Spleen (tissue), 13 donors: ENCODE measurements around the gene EED. TPM values are rescaled to one million over a fixed set of nuclear protein-coding genes. Genes with fewer than 3 reads are reported as not detected.
A peak's percentile ranks its signal among the peaks of the same experiment; 100 is the strongest.

Experiments used
- DNase-seq: peaks from one replicate; pipeline ENCODE4 v3.0.0-alpha.2; 2020
- H3K27ac ChIP-seq, 8 donors: fragments of 200-600 bp; sonication (generic) in 7 of 8; 1 replicate in 4 of 8; 2 replicates in 4 of 8; pipeline versions ENCODE4 v1.5.0 to v1.8.0; 2016 to 2021; ENCODE audit warnings: inconsistent platforms in 4 of 8, mild to moderate bottlenecking in 4 of 8, moderate library complexity in 1 of 8
- H3K27me3 ChIP-seq, 7 donors: fragments of 200-600 bp; sonication (generic) in 6 of 7; replicated peaks in 1 of 7; 1 replicate in 4 of 7; 2 replicates in 3 of 7; pipeline versions ENCODE4 v1.5.0 to v1.8.0; 2016 to 2021; ENCODE audit warnings: inconsistent platforms in 3 of 7, mild to moderate bottlenecking in 1 of 7
- H3K36me3 ChIP-seq, 6 donors: fragments of 200-600 bp; sonication (generic) in 5 of 6; 1 replicate in 4 of 6; 2 replicates in 2 of 6; pipeline versions ENCODE4 v1.5.0 to v1.8.0; 2016 to 2021; ENCODE audit warnings: inconsistent platforms in 2 of 6
- H3K4me1 ChIP-seq, 6 donors: fragments of 200-600 bp; sonication (generic) in 5 of 6; 1 replicate in 3 of 6; 2 replicates in 3 of 6; pipeline versions ENCODE4 v1.5.0 to v1.8.0; 2016 to 2021; ENCODE audit warnings: inconsistent platforms in 3 of 6
- H3K4me3 ChIP-seq, 8 donors: fragments of 200-600 bp; sonication (generic) in 7 of 8; 1 replicate in 4 of 8; 2 replicates in 4 of 8; pipeline versions ENCODE4 v1.5.0 to v1.8.0; 2016 to 2021; ENCODE audit warnings: inconsistent platforms in 4 of 8, mild to moderate bottlenecking in 4 of 8, moderate library complexity in 2 of 8
- H3K9me3 ChIP-seq, 8 donors: fragments of 200-600 bp; sonication (generic) in 7 of 8; 1 replicate in 4 of 8; 2 replicates in 4 of 8; pipeline versions ENCODE4 v1.5.0 to v1.8.0; 2016 to 2021; ENCODE audit warnings: inconsistent platforms in 4 of 8
- POLR2A ChIP-seq, 3 donors: fragments of 450-650 bp; IDR thresholded peaks; one replicate each; pipeline ENCODE4 v1.5.1; 2017; ENCODE audit warnings: antibody characterized with exemption in 3 of 3, mild to moderate bottlenecking in 1 of 3
- POLR2AphosphoS5 ChIP-seq, 3 donors: sonication (generic); formaldehyde crosslinking; IDR thresholded peaks; one replicate each; pipeline ENCODE4 v1.5.1; 2017; ENCODE audit warnings: antibody characterized with exemption in 3 of 3
- WGBS, 5 donors: extraction: QIAGEN DNeasy Blood & Tissue Kit in 3 of 5; methylation state at CpG; one replicate each; pipeline versions ENCODE4 v1.1.5 to v1.1.7; 2013 to 2018; 5-methylcytosine and 5-hydroxymethylcytosine counted together
- intact Hi-C: fragments of 100-400 bp; cut with DNase I; formaldehyde crosslinking; loops from one replicate; pipeline ENCODE4 v1.15.0; 2023; ENCODE audit warnings: low total_unique reads
- long read RNA-seq, 2 donors: transcript quantifications; one replicate each; lab custom pipeline, GENCODE V29; 2026
- polyA plus RNA-seq, 3 donors: library from polyadenylated mRNA; stranded (reverse); fragments of 200-250 nt; gene quantifications; one replicate each; pipeline ENCODE4 v1.2.1, GENCODE V29; 2013
- total RNA-seq, 7 donors: library from RNA; depleted of rRNA in 3 of 7; stranded (reverse); fragments of >200 nt in 3 of 7; fragmentation: NEBNext Ultra II Directional in 4 of 7; extraction: Animal tissue kit (Norgen Biotek cat#: 25700) in 4 of 7; gene quantifications; one replicate each; pipeline versions ENCODE4 v1.1.0 to v1.2.1, GENCODE V29; 2016 to 2021
- TF ChIP-seq, protein P1 (sequence below), 11 experiments: fragments of 200-600 bp in 7 of 11; fragments of 450-650 bp in 4 of 11; sonication (generic) in 4 of 11; IDR thresholded peaks in 8 of 11; conservative IDR thresholded peaks in 3 of 11; 1 replicate in 7 of 11; 2 replicates in 4 of 11; pipeline versions ENCODE4 v1.4.0 to v1.8.0; 2016 to 2021; ENCODE audit warnings: antibody characterized with exemption in 11 of 11, inconsistent platforms in 4 of 11, mild to moderate bottlenecking in 1 of 11
- donor health status: healthy with polysubstance abuse.
- donor health status: DM: no; HTN: no; CAD: no; lungs with moderate emphysema.
- donor health status: DM: no; HTN: no; CAD: no.
- donor health status: Bipolar disorder and iron deficiency.
- donor health status: healthy.
- donor health status: DM: no; HTN: no; CAD: no.
- donor health status: DM: yes; HTN: yes; CAD: no.

Gene EED, protein sequence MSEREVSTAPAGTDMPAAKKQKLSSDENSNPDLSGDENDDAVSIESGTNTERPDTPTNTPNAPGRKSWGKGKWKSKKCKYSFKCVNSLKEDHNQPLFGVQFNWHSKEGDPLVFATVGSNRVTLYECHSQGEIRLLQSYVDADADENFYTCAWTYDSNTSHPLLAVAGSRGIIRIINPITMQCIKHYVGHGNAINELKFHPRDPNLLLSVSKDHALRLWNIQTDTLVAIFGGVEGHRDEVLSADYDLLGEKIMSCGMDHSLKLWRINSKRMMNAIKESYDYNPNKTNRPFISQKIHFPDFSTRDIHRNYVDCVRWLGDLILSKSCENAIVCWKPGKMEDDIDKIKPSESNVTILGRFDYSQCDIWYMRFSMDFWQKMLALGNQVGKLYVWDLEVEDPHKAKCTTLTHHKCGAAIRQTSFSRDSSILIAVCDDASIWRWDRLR
- total RNA-seq = 10 to 100 TPM; 25.8 to 48.1 (median 34.0) TPM
- 10 to 100 TPM; 24.3 to 26.8 (median 25.0) TPM for polyA plus RNA-seq
- long read RNA-seq, donor 1, transcript EED-201 (12 exons, 2,223 nt) = major isoform, 9 of 23 reads
- long read RNA-seq, donor 1, partial matches to known transcripts = 9 of 23 reads
- long read RNA-seq, donor 1, other reads (novel, unspliced or antisense) = 0 of 23 reads
- long read RNA-seq, donor 2, transcript EED-201 (12 exons, 2,223 nt) = major isoform, 5 of 20 reads
- long read RNA-seq, donor 2, partial matches to known transcripts = 14 of 20 reads
- long read RNA-seq, donor 2, other reads (novel, unspliced or antisense) = 0 of 20 reads

DNA sequence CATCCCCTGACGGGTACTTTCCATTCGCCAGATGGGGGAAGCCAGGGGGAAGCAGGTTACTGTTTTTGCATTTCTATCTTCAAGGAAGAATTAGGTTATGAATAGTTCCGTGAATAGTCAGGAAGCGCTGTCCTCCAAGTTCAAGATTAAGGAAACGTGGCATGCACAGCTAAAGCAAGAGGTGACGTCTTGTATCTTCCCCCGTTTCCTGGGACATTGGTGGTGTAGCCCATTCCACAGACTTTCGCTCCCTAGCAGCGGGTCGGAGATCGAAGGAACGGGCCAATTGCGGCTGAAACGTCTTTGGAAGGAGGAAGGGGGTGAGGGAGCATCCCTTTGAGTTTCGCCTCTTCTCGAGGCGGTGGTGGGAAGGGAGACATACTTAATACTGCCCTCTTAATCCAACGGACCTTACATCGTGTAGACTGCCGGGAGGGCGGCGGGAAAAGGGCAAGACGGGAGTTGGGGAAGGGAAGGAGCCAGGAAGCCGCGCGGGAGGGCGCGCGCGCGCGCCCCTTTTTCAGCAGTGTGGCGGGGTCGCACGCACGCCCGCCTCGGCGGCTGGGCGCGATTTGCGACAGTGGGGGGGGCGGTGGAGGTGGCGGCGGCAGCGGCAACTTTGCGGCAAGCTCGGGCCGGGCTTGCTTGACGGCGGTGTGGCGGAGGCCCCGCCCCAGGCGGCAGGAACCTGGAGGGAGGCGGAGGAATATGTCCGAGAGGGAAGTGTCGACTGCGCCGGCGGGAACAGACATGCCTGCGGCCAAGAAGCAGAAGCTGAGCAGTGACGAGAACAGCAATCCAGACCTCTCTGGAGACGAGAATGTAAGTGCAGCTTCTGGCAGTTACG lies at the start of gene EED:
Gene EED, plus strand, starts transcription at position 232 of the 847 bp plus-strand sequence. Its CDS starts 477 bp downstream, at position 709.
- intact Hi-C loops = loop anchor here (10.0 kb wide), 1 partner anchor 50 kb away; no protein-coding TSS in a partner anchor
- DNase-seq = peak; percentile 99
- WGBS, 5 donors = 0 to 1% (median 0%) methylated on average over 55 to 64 of the region's 64 CpGs

DNA sequence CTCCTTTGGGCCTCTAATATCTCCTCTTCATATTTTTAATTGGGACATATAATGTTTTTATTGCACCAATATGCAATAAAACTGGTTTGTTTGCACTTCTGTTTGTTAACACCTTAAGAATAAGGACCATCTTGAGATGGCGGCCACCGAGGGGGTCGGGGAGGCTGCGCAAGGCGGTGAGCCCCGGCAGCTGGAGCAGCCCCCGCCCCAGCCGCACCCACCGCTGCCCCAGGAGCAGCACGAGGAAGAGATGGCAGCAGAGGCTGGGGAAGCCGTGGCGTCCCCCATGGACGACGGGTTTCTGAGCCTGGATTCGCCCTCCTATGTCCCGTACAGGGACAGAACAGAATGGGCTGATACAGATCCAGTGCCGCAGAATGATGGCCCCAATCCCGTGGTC lies 49.6 kb upstream of the EED start:
- Histone ChIP-seq H3K27ac (no peak overlapping the region), H3K4me1 (peaks cover 15 to 74% (median 31%) of the 10 kb centered on the region in 6 donors), H3K9me3 (no peaks in the 10 kb centered on the region), H3K27me3 (no peaks in the 10 kb centered on the region), H3K4me3 (no peak overlapping the region), H3K36me3 (no peaks in the 10 kb centered on the region)
- intact Hi-C loops = loop anchor here (5.0 kb wide), 1 partner anchor 153 kb away; no protein-coding TSS in a partner anchor
- 92 to 95% (median 95%) methylated on average over 17 to 18 of the region's 18 CpGs for WGBS, 5 donors
- no peak for DNase-seq
- TF ChIP-seq POLR2A (IDR thresholded peaks at IDR 0.05) (no peak), POLR2AphosphoS5 (IDR thresholded peaks at IDR 0.05) (no peak)
- TF ChIP-seq, protein P1, sequence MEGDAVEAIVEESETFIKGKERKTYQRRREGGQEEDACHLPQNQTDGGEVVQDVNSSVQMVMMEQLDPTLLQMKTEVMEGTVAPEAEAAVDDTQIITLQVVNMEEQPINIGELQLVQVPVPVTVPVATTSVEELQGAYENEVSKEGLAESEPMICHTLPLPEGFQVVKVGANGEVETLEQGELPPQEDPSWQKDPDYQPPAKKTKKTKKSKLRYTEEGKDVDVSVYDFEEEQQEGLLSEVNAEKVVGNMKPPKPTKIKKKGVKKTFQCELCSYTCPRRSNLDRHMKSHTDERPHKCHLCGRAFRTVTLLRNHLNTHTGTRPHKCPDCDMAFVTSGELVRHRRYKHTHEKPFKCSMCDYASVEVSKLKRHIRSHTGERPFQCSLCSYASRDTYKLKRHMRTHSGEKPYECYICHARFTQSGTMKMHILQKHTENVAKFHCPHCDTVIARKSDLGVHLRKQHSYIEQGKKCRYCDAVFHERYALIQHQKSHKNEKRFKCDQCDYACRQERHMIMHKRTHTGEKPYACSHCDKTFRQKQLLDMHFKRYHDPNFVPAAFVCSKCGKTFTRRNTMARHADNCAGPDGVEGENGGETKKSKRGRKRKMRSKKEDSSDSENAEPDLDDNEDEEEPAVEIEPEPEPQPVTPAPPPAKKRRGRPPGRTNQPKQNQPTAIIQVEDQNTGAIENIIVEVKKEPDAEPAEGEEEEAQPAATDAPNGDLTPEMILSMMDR (IDR thresholded peaks at IDR 0.05 in 8 of 11, conservative IDR thresholded peaks at IDR 0.05 in 3 of 11) = no peak

More for the DNA sequence above, at the start of gene EED:
- Histone ChIP-seq H3K9me3 (no peaks in the 10 kb centered on the region), H3K27me3 (no peaks in the 10 kb centered on the region), H3K36me3 (no peaks in the 10 kb centered on the region), H3K4me3 (peak within 1 kb of the TSS; percentile 69 to 90 (median 83)), H3K27ac (peak within 1 kb of the TSS; percentile 91 to 100 (median 98)), H3K4me1 (peaks cover 28 to 56% (median 51%) of the 10 kb centered on the region in 6 donors)
- TF ChIP-seq POLR2AphosphoS5 (IDR thresholded peaks at IDR 0.05) (peak; percentile 84 to 95 (median 93)), POLR2A (IDR thresholded peaks at IDR 0.05) (peak in 1 of 3 donors; percentile 45)
- TF ChIP-seq, protein P1 (IDR thresholded peaks at IDR 0.05 in 8 of 11, conservative IDR thresholded peaks at IDR 0.05 in 3 of 11) = peak in 2 of 11 experiments; percentile 18 to 28

DNA sequence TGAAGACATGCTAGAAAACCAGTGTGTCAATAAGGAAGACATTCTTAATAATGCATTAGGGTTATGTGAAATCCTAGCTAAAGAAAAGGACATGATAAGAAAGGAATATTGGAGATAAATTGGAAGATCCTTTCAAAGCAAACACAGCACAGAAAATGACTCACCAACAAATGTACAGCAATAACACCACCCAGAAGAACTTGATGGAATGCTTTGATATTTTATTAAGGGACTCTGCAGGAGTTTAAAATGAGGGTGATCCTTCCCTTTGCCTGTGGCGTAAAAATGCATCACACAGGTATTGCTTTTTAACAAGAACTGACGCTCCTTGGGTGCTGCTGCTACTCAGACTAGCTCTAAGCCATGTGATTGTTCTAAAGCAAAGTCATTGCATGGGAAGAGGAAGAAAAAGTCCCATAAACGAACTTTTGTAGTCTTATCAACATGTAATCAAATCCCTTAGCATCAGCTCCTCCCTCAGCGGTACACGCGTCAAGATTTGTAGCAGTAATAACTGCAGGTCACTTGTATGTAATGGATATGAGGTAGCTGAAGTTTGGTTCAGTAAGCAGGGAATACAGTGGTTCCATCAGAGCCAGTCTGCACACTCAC lies 48.4 kb upstream of the EED start:
- 44 to 74% (median 60%) methylated on average over 6 of the region's 6 CpGs for WGBS, 5 donors
- H3K27me3 ChIP-seq = no peaks in the 10 kb centered on the region

More for the DNA sequence above, 48.4 kb upstream of the EED start:
- Histone ChIP-seq H3K9me3 (no peaks in the 10 kb centered on the region), H3K36me3 (no peaks in the 10 kb centered on the region), H3K27ac (peak overlapping the region in 1 of 8 donors; percentile 32), H3K4me3 (no peak overlapping the region), H3K4me1 (peaks cover 20 to 86% (median 35%) of the 10 kb centered on the region in 6 donors)
- TF ChIP-seq, protein P1 (IDR thresholded peaks at IDR 0.05 in 8 of 11, conservative IDR thresholded peaks at IDR 0.05 in 3 of 11) = no peak
- TF ChIP-seq POLR2A (IDR thresholded peaks at IDR 0.05) (no peak), POLR2AphosphoS5 (IDR thresholded peaks at IDR 0.05) (no peak)
- intact Hi-C loops = no loop called here
- DNase-seq = no peak
